B cell (primary cell): ENCODE results near the gene STARD3NL. TPM values are rescaled to one million over a fixed set of nuclear protein-coding genes. Genes with fewer than 3 reads are reported as not detected.
"Not testable (repeated sequence)": the region's sequence is repeated elsewhere in the genome, so short reads cannot be mapped to it uniquely, and the experiment has no call there.

Source experiments
- ATAC-seq: fragments of 200-7000 bp; cut with Tn5 transposase; one replicate; pipeline ENCODE4 v1.10.0; 2021; ENCODE audit warnings: low read depth, mild to moderate bottlenecking, moderate number of reproducible peaks, moderate library complexity
- CTCF ChIA-PET: fragments of 350-600 bp; sonication (Branson Sonifier 250); formaldehyde crosslinking; loops from one replicate; lab custom pipeline; 2021; ENCODE audit warnings: antibody characterized with exemption, inconsistent platforms; lab: Charles Lee
- POLR2A ChIA-PET: fragments of 350-600 bp; sonication (Branson Sonifier 250); formaldehyde crosslinking; loops from one replicate; lab custom pipeline; 2021; ENCODE audit warnings: antibody characterized with exemption; lab: Charles Lee
- DNase-seq: peaks from one replicate; pipeline ENCODE4 v3.0.0; 2013
- H2AFZ ChIP-seq: 2 replicates; pipeline ENCODE4 v1.6.1; 2012; ENCODE audit warnings: mild to moderate bottlenecking, low read depth, low read length; ENCODE audit not compliant: insufficient read depth, poor library complexity, severe bottlenecking
- H3K27ac ChIP-seq, 2 donors: 1 replicate in 1 of 2; 2 replicates in 1 of 2; pipeline ENCODE4 v1.5.1; 2012 to 2013; ENCODE audit warnings: low read length in 2 of 2, mild to moderate bottlenecking in 2 of 2, moderate library complexity in 1 of 2
- H3K27me3 ChIP-seq, 4 experiments: fragments of 200-600 bp in 1 of 4; sonication (generic) in 1 of 4; replicated peaks in 1 of 4; 1 replicate in 2 of 4; 2 replicates in 2 of 4; pipeline versions ENCODE4 v1.6.1 to v1.7.0; 2013 to 2016; ENCODE audit warnings: low read length in 3 of 4, mild to moderate bottlenecking in 2 of 4, mixed read lengths in 1 of 4, moderate library complexity in 1 of 4; ENCODE audit not compliant: insufficient read depth in 4 of 4, control insufficient read depth in 3 of 4; ENCODE audit errors: control extremely low read depth in 1 of 4
- H3K36me3 ChIP-seq, 2 experiments: replicated peaks in 1 of 2; 1 replicate in 1 of 2; 2 replicates in 1 of 2; pipeline versions ENCODE4 v1.6.1 to v1.7.1; 2013; ENCODE audit warnings: low read length in 1 of 2; ENCODE audit not compliant: insufficient read depth in 2 of 2, control insufficient read depth in 1 of 2; ENCODE audit errors: control extremely low read depth in 1 of 2, extremely low read depth in 1 of 2
- H3K4me1 ChIP-seq, 2 donors: fragments of 200-600 bp in 1 of 2; sonication (generic) in 1 of 2; 1 replicate in 1 of 2; 2 replicates in 1 of 2; pipeline versions ENCODE4 v1.5.1 to v1.6.1; 2013 to 2017; ENCODE audit warnings: low read length in 2 of 2; ENCODE audit not compliant: control insufficient read depth in 2 of 2, insufficient read depth in 2 of 2
- H3K4me2 ChIP-seq: replicated peaks from 2 replicates; pipeline ENCODE3; 2012; ENCODE audit warnings: mild to moderate bottlenecking, low read depth, low read length; ENCODE audit not compliant: poor library complexity, severe bottlenecking
- H3K4me3 ChIP-seq, 5 experiments: fragments of 200-600 bp in 1 of 5; sonication (generic) in 1 of 5; 1 replicate in 3 of 5; 2 replicates in 2 of 5; pipeline versions ENCODE4 v1.5.1 to v1.7.0; 2011 to 2016; ENCODE audit warnings: low read length in 4 of 5, mild to moderate bottlenecking in 4 of 5, low read depth in 2 of 5, control low read depth in 1 of 5, moderate library complexity in 1 of 5; ENCODE audit not compliant: insufficient read depth in 1 of 5; ENCODE audit errors: control extremely low read depth in 1 of 5, extremely low read depth in 1 of 5
- H3K79me2 ChIP-seq: fragments of 200-600 bp; sonication (generic); one replicate; pipeline ENCODE4 v1.6.0; 2016; ENCODE audit warnings: low read length; ENCODE audit not compliant: control insufficient read depth, insufficient read depth
- H3K9ac ChIP-seq: fragments of 200-600 bp; sonication (generic); 2 replicates; pipeline ENCODE4 v1.6.1; 2017; ENCODE audit warnings: mild to moderate bottlenecking, low read length, moderate library complexity
- H3K9me3 ChIP-seq, 3 donors: one replicate each; pipeline versions ENCODE4 v1.6.1 to v1.7.1; 2013; ENCODE audit warnings: low read length in 2 of 3; ENCODE audit not compliant: control insufficient read depth in 2 of 3, insufficient read depth in 1 of 3; ENCODE audit errors: control extremely low read depth in 1 of 3
- H4K20me1 ChIP-seq: 2 replicates; pipeline ENCODE4 v1.6.0; 2012; ENCODE audit warnings: mild to moderate bottlenecking, low read length; ENCODE audit not compliant: insufficient read depth, control insufficient read depth, poor library complexity, severe bottlenecking
- H3K27ac Mint-ChIP-seq: one replicate; pipeline ENCODE4 v1.8.0; 2021; ENCODE audit warnings: mixed read lengths
- H3K27me3 Mint-ChIP-seq: one replicate; pipeline ENCODE4 v1.8.0; 2021; ENCODE audit warnings: mixed read lengths
- H3K4me1 Mint-ChIP-seq: one replicate; pipeline ENCODE4 v1.8.0; 2021; ENCODE audit warnings: mixed read lengths
- H3K4me3 Mint-ChIP-seq: one replicate; pipeline ENCODE4 v1.8.0; 2021; ENCODE audit warnings: mixed read lengths
- H3K9me3 Mint-ChIP-seq: one replicate; pipeline ENCODE4 v1.8.0; 2022; ENCODE audit warnings: mixed read lengths; ENCODE audit not compliant: insufficient read depth
- CTCF ChIP-seq: fragments of 200-600 bp; IDR thresholded peaks from one replicate; pipeline ENCODE4 v1.8.0; 2022; ENCODE audit warnings: antibody characterized with exemption, mild to moderate bottlenecking
- EZH2 ChIP-seq: IDR thresholded peaks from 2 replicates; pipeline ENCODE4 v1.6.1; 2012; ENCODE audit warnings: borderline replicate concordance, low read depth, mild to moderate bottlenecking, moderate library complexity, low read length; ENCODE audit not compliant: insufficient read depth, poor library complexity, severe bottlenecking
- WGBS: methylation state at CpG from one replicate; pipeline ENCODE4 v1.1.5; 2013; ENCODE audit warnings: missing lambda C conversion rate; ENCODE audit not compliant: insufficient coverage; 5-methylcytosine and 5-hydroxymethylcytosine counted together
- intact Hi-C: fragments of 100-400 bp; cut with micrococcal nuclease; formaldehyde crosslinking; loops from one replicate; pipeline ENCODE4 v1.10.0; 2022
- polyA plus RNA-seq: library from polyadenylated mRNA; depleted of rRNA; stranded (reverse); fragments of >200 nt; gene quantifications from 2 replicates; pipeline ENCODE4 v1.2.3, GENCODE V29; 2012
- total RNA-seq, 2 donors: library from RNA; stranded (reverse); fragments of 120-200 nt in 1 of 2; gene quantifications; 1 replicate in 1 of 2; 2 replicates in 1 of 2; pipeline versions ENCODE4 v1.2.3 to v1.2.4, GENCODE V29; 2013 to 2022

Gene STARD3NL
- total and polyA plus RNA-seq, 2 donors (not counting 1 experiment from before 2014, with no cell fraction given): 13.4 to 24.5 TPM

- Mint-ChIP-seq H3K4me3 (no peak overlapping the region), H3K27me3 (peaks cover 12% of the 10 kb centered on the region), H3K9me3 (no peaks in the 10 kb centered on the region), H3K4me1 (no peaks in the 10 kb centered on the region), H3K27ac (no peak overlapping the region)
- H3K9ac ChIP-seq: no peak overlapping the region
- H3K9me3 ChIP-seq: no peaks in the 10 kb centered on the region
- no peak overlapping the region for H3K4me3 ChIP-seq
- no peak for DNase-seq
- TF ChIP-seq CTCF: no peak
- TF ChIP-seq EZH2: no peak
- H3K27ac ChIP-seq: no peak overlapping the region
- no peaks in the 10 kb centered on the region for H3K36me3 ChIP-seq
- WGBS: no CpG with 5 or more reads among the region's 2 CpGs
- H3K27me3 ChIP-seq: no peaks in the 10 kb centered on the region
- no peak overlapping the region for H2AFZ ChIP-seq
- no peaks in the 10 kb centered on the region for H4K20me1 ChIP-seq
- H3K79me2 ChIP-seq: no peaks in the 10 kb centered on the region
- intact Hi-C loops: no loop called here
- no peak for ATAC-seq
- ChIA-PET CTCF (no interaction called here), POLR2A (no interaction called here)
- H3K4me1 ChIP-seq: no peaks in the 10 kb centered on the region
- no peak overlapping the region for H3K4me2 ChIP-seq
These were observed 79.3 kb downstream of the STARD3NL start for GRCh38 chr7:38257350-38257677.

- POLR2A ChIA-PET, H3K9ac ChIP-seq, H3K4me3 ChIP-seq, DNase-seq, H3K27me3 ChIP-seq, H3K4me3 Mint-ChIP-seq, H3K9me3 ChIP-seq, H3K27ac ChIP-seq, H4K20me1 ChIP-seq, intact Hi-C loops, H3K9me3 Mint-ChIP-seq, ATAC-seq, H3K27ac Mint-ChIP-seq, H3K4me2 ChIP-seq, CTCF ChIA-PET, H3K79me2 ChIP-seq, H3K4me1 ChIP-seq, H3K4me1 Mint-ChIP-seq, H2AFZ ChIP-seq, H3K36me3 ChIP-seq: not testable (repeated sequence)
- H3K27me3 Mint-ChIP-seq: peaks cover 12% of the 10 kb centered on the region
- WGBS: 90% methylated on average over 4 of the region's 8 CpGs
These were observed 81.1 kb downstream of the STARD3NL start for GRCh38 chr7:38259157-38259556.

- POLR2A ChIA-PET, H3K9me3 Mint-ChIP-seq, H3K9me3 ChIP-seq, H3K4me1 Mint-ChIP-seq, H3K27ac Mint-ChIP-seq, H3K9ac ChIP-seq, H3K36me3 ChIP-seq, intact Hi-C loops, H3K27ac ChIP-seq, H3K4me3 ChIP-seq, H3K4me3 Mint-ChIP-seq, H4K20me1 ChIP-seq, CTCF ChIA-PET, H3K79me2 ChIP-seq, H3K4me2 ChIP-seq, H3K27me3 Mint-ChIP-seq, H2AFZ ChIP-seq, H3K4me1 ChIP-seq, ATAC-seq, DNase-seq, H3K27me3 ChIP-seq: not testable (repeated sequence)
- WGBS: 89% methylated on average over 11 of the region's 12 CpGs
These were observed 83.6 kb downstream of the STARD3NL start for GRCh38 chr7:38261601-38262000.
